HUES64 (cell line): ENCODE results near the gene MAP3K7.

Experiments
- H3K27ac ChIP-seq: 2 replicates; pipeline ENCODE4 v1.7.0; 2013; ENCODE audit warnings: low read depth, low read length, inconsistent platforms
- H3K27me3 ChIP-seq: 2 replicates; pipeline ENCODE4 v1.6.1; 2013; ENCODE audit warnings: mild to moderate bottlenecking, low read length; ENCODE audit not compliant: insufficient read depth
- H3K36me3 ChIP-seq: 2 replicates; pipeline ENCODE4 v1.6.1; 2013; ENCODE audit warnings: mild to moderate bottlenecking, low read length; ENCODE audit not compliant: insufficient read depth
- H3K4me1 ChIP-seq: 2 replicates; pipeline ENCODE4 v1.6.1; 2013; ENCODE audit warnings: mild to moderate bottlenecking, low read length, moderate library complexity; ENCODE audit not compliant: insufficient read depth
- H3K4me3 ChIP-seq: 2 replicates; pipeline ENCODE4 v1.5.1; 2013; ENCODE audit warnings: mild to moderate bottlenecking, low read length, moderate library complexity
- H3K9ac ChIP-seq: 2 replicates; pipeline ENCODE4 v1.6.1; 2013; ENCODE audit warnings: mild to moderate bottlenecking, low read depth, low read length
- H3K9me3 ChIP-seq: 2 replicates; pipeline ENCODE4 v1.6.1; 2013; ENCODE audit warnings: low read depth, low read length; ENCODE audit not compliant: insufficient read depth
- WGBS: fragments of 150-250, 120-280 bp; methylation state at CpG from one replicate; pipeline ENCODE4 v1.1.7; 2013; ENCODE audit warnings: missing lambda C conversion rate; 5-methylcytosine and 5-hydroxymethylcytosine counted together

MAP3K7 gene

GRCh38 chr6:90599151-90599550 is 12.3 kb upstream of the MAP3K7 start:
- no peak overlapping the region for H3K4me3 ChIP-seq
- H3K36me3 ChIP-seq: no peaks in the 10 kb centered on the region
- H3K9me3 ChIP-seq: no peaks in the 10 kb centered on the region
- peaks cover 4% of the 10 kb centered on the region; the same call in 1 of the 2 replicates for H3K4me1 ChIP-seq
- 86% methylated on average over 4 of the region's 4 CpGs for WGBS
- no peak overlapping the region for H3K9ac ChIP-seq
- H3K27ac ChIP-seq: no peak overlapping the region
- no peaks in the 10 kb centered on the region for H3K27me3 ChIP-seq

DNA sequence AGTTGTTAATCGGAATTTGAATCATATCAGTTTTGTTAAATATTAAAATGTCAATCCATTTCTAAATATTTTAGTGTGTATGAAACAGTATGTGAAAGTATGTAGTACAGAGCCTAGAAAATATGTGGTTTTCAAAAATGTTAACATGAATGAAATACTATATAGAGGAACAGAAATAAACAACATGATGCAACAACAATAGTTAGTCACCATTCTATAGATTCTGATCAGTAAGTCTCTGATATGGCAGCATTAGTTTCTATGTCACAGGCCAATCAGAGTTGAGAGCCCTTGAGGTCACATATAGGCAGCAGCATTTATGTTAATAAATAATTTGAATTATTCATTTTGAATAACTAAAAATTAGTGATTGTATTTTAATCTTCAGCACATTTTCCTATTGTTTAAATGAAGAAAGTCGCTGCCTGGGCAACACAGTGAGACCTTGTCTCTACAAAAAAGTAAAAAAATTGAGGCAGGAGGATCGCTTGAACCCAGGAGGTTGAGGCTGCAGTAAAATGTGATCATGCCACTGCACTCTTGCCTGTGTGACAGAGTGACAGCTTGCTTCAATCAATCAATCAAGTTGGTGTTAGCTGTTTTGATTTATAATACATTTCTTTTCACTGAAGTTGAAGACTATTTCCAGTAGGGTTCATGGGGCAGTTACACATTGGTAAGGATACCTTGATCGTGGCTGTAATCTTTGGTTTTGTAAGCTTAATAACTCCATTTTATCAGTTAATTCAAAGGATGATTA is 11.5 kb upstream of the MAP3K7 start:
- H3K36me3 ChIP-seq: no peaks in the 10 kb centered on the region
- no peak overlapping the region for H3K9ac ChIP-seq
- 92% methylated on average over 3 of the region's 4 CpGs for WGBS

DNA sequence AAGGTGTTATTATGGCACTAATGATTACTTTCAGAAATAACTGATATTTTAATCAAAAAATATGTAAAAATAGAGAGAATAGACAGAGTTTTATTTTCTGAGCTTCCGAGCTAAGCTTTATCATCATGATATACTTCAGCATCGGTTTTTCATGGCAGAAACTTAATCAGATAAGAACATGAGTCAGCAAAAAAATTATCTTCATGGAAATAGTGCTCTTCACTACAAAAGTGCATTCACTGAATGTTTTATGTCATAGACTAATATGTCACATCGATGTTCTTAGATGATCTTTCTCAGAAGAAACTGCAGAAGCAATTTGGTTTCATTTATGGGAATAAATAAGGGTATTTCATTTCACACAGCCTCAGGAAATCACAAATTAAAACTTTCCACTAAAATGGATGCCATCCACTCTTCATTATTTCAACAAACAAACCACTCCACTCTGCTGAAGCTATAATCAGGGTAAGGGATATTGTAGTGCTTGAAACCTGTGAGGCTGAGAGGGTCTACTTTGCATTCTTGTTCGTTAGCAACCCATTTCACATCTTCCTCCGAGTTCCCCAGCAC is 10.2 kb upstream of the MAP3K7 start:
- Histone ChIP-seq H3K9ac (no peak overlapping the region), H3K27ac (no peak overlapping the region; the same call in 1 of the 2 replicates), H3K4me1 (peaks cover 4% of the 10 kb centered on the region; the same call in 1 of the 2 replicates), H3K4me3 (no peak overlapping the region), H3K9me3 (no peaks in the 10 kb centered on the region), H3K27me3 (peaks cover 5% of the 10 kb centered on the region; the same call in 1 of the 2 replicates), H3K36me3 (no peaks in the 10 kb centered on the region)
- WGBS: 85% methylated on average over 4 of the region's 5 CpGs

More for the DNA sequence above, 11.5 kb upstream of the MAP3K7 start:
- Histone ChIP-seq H3K9me3 (no peaks in the 10 kb centered on the region), H3K4me1 (peaks cover 4% of the 10 kb centered on the region; the same call in 1 of the 2 replicates), H3K4me3 (no peak overlapping the region), H3K27me3 (no peaks in the 10 kb centered on the region), H3K27ac (no peak overlapping the region)

- 90% methylated on average over 3 of the region's 3 CpGs for WGBS
- H3K36me3 ChIP-seq: no peaks in the 10 kb centered on the region
- H3K27me3 ChIP-seq: peaks cover 9% of the 10 kb centered on the region; the same call in 1 of the 2 replicates
These were observed 9.0 kb upstream of the MAP3K7 start for GRCh38 chr6:90595854-90596253.

GRCh38 chr6:90586546-90586835 is 381 bp downstream of the MAP3K7 start:
- Histone ChIP-seq H3K4me1 (peaks cover 11% of the 10 kb centered on the region), H3K9me3 (no peaks in the 10 kb centered on the region), H3K36me3 (no peaks in the 10 kb centered on the region), H3K27ac (peak overlapping the region; percentile 92), H3K4me3 (peak overlapping the region; percentile 65), H3K9ac (peak overlapping the region; percentile 87), H3K27me3 (peaks cover 19% of the 10 kb centered on the region; the same call in 1 of the 2 replicates)
- under 1% methylated on average over 18 of the region's 18 CpGs for WGBS

More at GRCh38 chr6:90595854-90596253, 9.0 kb upstream of the MAP3K7 start:
- Histone ChIP-seq H3K4me3 (no peak overlapping the region), H3K9ac (no peak overlapping the region), H3K4me1 (peaks cover 4% of the 10 kb centered on the region; the same call in 1 of the 2 replicates), H3K27ac (no peak overlapping the region), H3K9me3 (no peaks in the 10 kb centered on the region)

DNA sequence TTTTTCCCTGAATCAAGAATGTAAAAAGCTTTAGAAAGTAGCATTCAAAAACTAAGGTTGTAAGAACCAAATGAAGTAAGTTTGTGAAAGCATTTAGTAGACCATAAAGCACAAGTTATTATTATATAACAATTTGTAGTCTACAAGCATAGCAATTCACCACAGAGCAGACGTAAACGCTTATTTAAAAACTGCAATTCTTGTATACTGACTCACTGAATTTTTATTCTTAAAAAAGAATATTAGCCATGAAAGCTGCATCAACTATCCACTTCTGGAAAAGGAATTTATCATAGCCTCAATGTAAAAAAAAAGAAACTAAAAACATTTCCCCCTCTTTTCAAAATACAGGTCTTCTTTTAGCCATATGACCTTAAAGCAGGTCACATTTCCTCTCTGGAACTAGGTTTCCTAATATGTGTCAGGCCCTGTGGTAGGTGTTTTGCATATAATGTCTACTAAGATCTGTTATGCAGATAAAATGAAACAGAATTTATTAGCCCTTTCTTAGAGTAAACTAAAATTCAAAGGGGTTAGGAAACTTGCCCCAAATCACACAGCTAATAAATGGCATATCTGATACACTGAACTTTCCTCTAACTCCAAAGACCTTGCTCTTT is 2.1 kb downstream of the MAP3K7 start:
- H3K4me1 ChIP-seq: peaks cover 11% of the 10 kb centered on the region
- WGBS: no CpG with 5 or more reads among the region's 2 CpGs

GRCh38 chr6:90583836-90584481 is 2.9 kb downstream of the MAP3K7 start:
- Histone ChIP-seq H3K36me3 (no peaks in the 10 kb centered on the region), H3K27ac (no peak overlapping the region), H3K4me3 (no peak overlapping the region), H3K4me1 (peaks cover 11% of the 10 kb centered on the region), H3K27me3 (peaks cover 9% of the 10 kb centered on the region; the same call in 1 of the 2 replicates), H3K9ac (no peak overlapping the region), H3K9me3 (no peaks in the 10 kb centered on the region)

More for the DNA sequence above, 2.1 kb downstream of the MAP3K7 start:
- Histone ChIP-seq H3K9ac (no peak overlapping the region), H3K27me3 (peaks cover 13% of the 10 kb centered on the region; the same call in 1 of the 2 replicates), H3K4me3 (peak overlapping the region; percentile 65), H3K36me3 (no peaks in the 10 kb centered on the region), H3K9me3 (no peaks in the 10 kb centered on the region), H3K27ac (no peak overlapping the region)

- Histone ChIP-seq H3K9me3 (no peaks in the 10 kb centered on the region), H3K27ac (no peak overlapping the region), H3K4me1 (peaks cover 11% of the 10 kb centered on the region), H3K36me3 (0 out of 2 replicates have a peak, but pooled peaks cover 3% of the 10 kb centered on the region), H3K9ac (no peak overlapping the region), H3K4me3 (no peak overlapping the region), H3K27me3 (peaks cover 3% of the 10 kb centered on the region; the same call in 1 of the 2 replicates)
- 96% methylated on average over 2 of the region's 2 CpGs for WGBS
These were observed 3.6 kb downstream of the MAP3K7 start for GRCh38 chr6:90583179-90583835.

DNA sequence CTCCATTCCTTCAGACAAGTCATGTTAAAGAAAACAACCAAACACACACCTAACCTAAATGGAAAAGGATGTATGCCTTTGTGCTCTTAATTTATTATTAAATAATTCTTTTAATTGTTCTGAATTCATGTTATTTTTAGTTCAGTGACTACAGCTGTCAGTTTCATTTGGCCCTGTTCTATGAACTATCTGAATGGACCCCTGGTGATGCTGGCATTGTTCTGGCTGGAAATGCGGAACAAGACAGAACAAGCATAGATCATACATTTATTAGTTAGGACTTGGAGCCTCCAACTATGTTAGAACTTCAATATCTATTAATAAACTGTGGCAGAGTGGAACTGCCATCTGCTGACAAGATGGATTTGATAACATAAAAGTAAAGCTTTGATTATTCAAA is 5.7 kb downstream of the MAP3K7 start:
- Histone ChIP-seq H3K9me3 (no peaks in the 10 kb centered on the region), H3K36me3 (0 out of 2 replicates have a peak, but pooled peaks cover 6% of the 10 kb centered on the region), H3K27ac (no peak overlapping the region), H3K4me1 (peaks cover 11% of the 10 kb centered on the region), H3K27me3 (peaks cover 6% of the 10 kb centered on the region; the same call in 1 of the 2 replicates), H3K9ac (no peak overlapping the region), H3K4me3 (no peak overlapping the region)
- WGBS: 100% methylated on average over 1 of the region's 1 CpG

- WGBS: no CpG with 5 or more reads among the region's 1 CpG
- H3K4me3 ChIP-seq: no peak overlapping the region
- no peak overlapping the region for H3K27ac ChIP-seq
- no peak overlapping the region for H3K9ac ChIP-seq
- H3K36me3 ChIP-seq: 0 out of 2 replicates have a peak, but pooled peaks cover 6% of the 10 kb centered on the region
- H3K27me3 ChIP-seq: peaks cover 6% of the 10 kb centered on the region; the same call in 1 of the 2 replicates
- peaks cover 6% of the 10 kb centered on the region for H3K4me1 ChIP-seq
- H3K9me3 ChIP-seq: no peaks in the 10 kb centered on the region
These were observed 7.8 kb downstream of the MAP3K7 start for GRCh38 chr6:90578894-90579549.
